Trophoblast cell (in vitro differentiated cells and primary cell): ENCODE data around the gene ASXL2.

ENCODE experiments used
- DNase-seq, 2 donors: peaks; one replicate each; pipeline ENCODE4 v3.0.0-alpha.2; 2016
- H2AFZ ChIP-seq: 2 replicates; pipeline ENCODE4 v1.6.1; 2013; ENCODE audit warnings: low read length, moderate library complexity, mild to moderate bottlenecking; ENCODE audit not compliant: insufficient read depth, poor library complexity
- H2AK5ac ChIP-seq: 2 replicates; pipeline ENCODE4 v1.6.1; 2013; ENCODE audit warnings: mild to moderate bottlenecking, low read length
- H2BK120ac ChIP-seq: 2 replicates; pipeline ENCODE4 v1.6.1; 2013; ENCODE audit warnings: low read length, mild to moderate bottlenecking, moderate library complexity; ENCODE audit not compliant: insufficient read depth, poor library complexity
- H2BK12ac ChIP-seq: 2 replicates; pipeline ENCODE4 v1.6.1; 2013; ENCODE audit warnings: mild to moderate bottlenecking, low read length, moderate library complexity
- H2BK5ac ChIP-seq: 2 replicates; pipeline ENCODE4 v1.6.1; 2013; ENCODE audit warnings: low read length, low read depth, moderate library complexity, mild to moderate bottlenecking; ENCODE audit not compliant: poor library complexity
- H3K14ac ChIP-seq: 2 replicates; pipeline ENCODE4 v1.6.1; 2013; ENCODE audit warnings: mild to moderate bottlenecking, low read length
- H3K18ac ChIP-seq: 2 replicates; pipeline ENCODE4 v1.6.1; 2013; ENCODE audit warnings: mild to moderate bottlenecking, low read length
- H3K23ac ChIP-seq: 2 replicates; pipeline ENCODE4 v1.6.1; 2013; ENCODE audit warnings: low read length
- H3K27ac ChIP-seq: 2 replicates; pipeline ENCODE4 v1.5.1; 2013; ENCODE audit warnings: low read depth, mild to moderate bottlenecking, inconsistent platforms, low read length, moderate library complexity
- H3K27me3 ChIP-seq: 2 replicates; pipeline ENCODE4 v1.6.1; 2013; ENCODE audit warnings: inconsistent platforms, mild to moderate bottlenecking, low read length, moderate library complexity; ENCODE audit not compliant: insufficient read depth
- H3K36me3 ChIP-seq, 2 experiments: 1 replicate in 1 of 2; 2 replicates in 1 of 2; pipeline ENCODE4 v1.6.1; 2013; ENCODE audit warnings: low read length in 2 of 2, mild to moderate bottlenecking in 2 of 2, moderate library complexity in 1 of 2; ENCODE audit not compliant: insufficient read depth in 2 of 2, control insufficient read depth in 1 of 2
- H3K4ac ChIP-seq: 2 replicates; pipeline ENCODE4 v1.6.1; 2013; ENCODE audit warnings: low read depth, mild to moderate bottlenecking, low read length, moderate library complexity
- H3K4me1 ChIP-seq, 2 experiments: 1 replicate in 1 of 2; 2 replicates in 1 of 2; pipeline ENCODE4 v1.6.1; 2013; ENCODE audit warnings: low read length in 2 of 2, mild to moderate bottlenecking in 2 of 2, moderate library complexity in 1 of 2; ENCODE audit not compliant: insufficient read depth in 2 of 2, control insufficient read depth in 1 of 2
- H3K4me2 ChIP-seq: 2 replicates; pipeline ENCODE4 v1.6.1; 2013; ENCODE audit warnings: inconsistent platforms, mild to moderate bottlenecking, low read length, moderate library complexity
- H3K4me3 ChIP-seq: 2 replicates; pipeline ENCODE4 v1.5.1; 2013; ENCODE audit warnings: mild to moderate bottlenecking, low read depth, low read length, inconsistent platforms
- H3K79me1 ChIP-seq: one replicate; pipeline ENCODE4 v1.6.1; 2013; ENCODE audit warnings: low read length
- H3K79me2 ChIP-seq: 2 replicates; pipeline ENCODE4 v1.6.1; 2013; ENCODE audit warnings: low read length, mild to moderate bottlenecking; ENCODE audit not compliant: control insufficient read depth, insufficient read depth, poor library complexity
- H3K9ac ChIP-seq: 2 replicates; pipeline ENCODE4 v1.6.1; 2013; ENCODE audit warnings: mild to moderate bottlenecking, low read length
- H3K9me3 ChIP-seq: 2 replicates; pipeline ENCODE4 v1.6.1; 2013; ENCODE audit warnings: low read depth, mild to moderate bottlenecking, control low read depth, inconsistent platforms, low read length; ENCODE audit not compliant: insufficient read depth
- H4K12ac ChIP-seq: 2 replicates; pipeline ENCODE4 v1.6.1; 2013; ENCODE audit warnings: low read depth, mild to moderate bottlenecking, low read length, moderate library complexity
- H4K8ac ChIP-seq: 2 replicates; pipeline ENCODE4 v1.6.1; 2013; ENCODE audit warnings: low read depth, mild to moderate bottlenecking, low read length, moderate library complexity
- H4K91ac ChIP-seq: one replicate; pipeline ENCODE4 v1.6.1; 2013; ENCODE audit warnings: low read depth, mild to moderate bottlenecking, low read length, moderate library complexity
- WGBS: extraction: QIAGEN DNeasy Blood & Tissue Kit; methylation state at CpG from one replicate; pipeline ENCODE4 v1.1.7; 2013; ENCODE audit warnings: missing lambda C conversion rate; ENCODE audit not compliant: insufficient read length, insufficient coverage; ENCODE audit errors: extremely low coverage; 5-methylcytosine and 5-hydroxymethylcytosine counted together

The ASXL2 gene

DNA sequence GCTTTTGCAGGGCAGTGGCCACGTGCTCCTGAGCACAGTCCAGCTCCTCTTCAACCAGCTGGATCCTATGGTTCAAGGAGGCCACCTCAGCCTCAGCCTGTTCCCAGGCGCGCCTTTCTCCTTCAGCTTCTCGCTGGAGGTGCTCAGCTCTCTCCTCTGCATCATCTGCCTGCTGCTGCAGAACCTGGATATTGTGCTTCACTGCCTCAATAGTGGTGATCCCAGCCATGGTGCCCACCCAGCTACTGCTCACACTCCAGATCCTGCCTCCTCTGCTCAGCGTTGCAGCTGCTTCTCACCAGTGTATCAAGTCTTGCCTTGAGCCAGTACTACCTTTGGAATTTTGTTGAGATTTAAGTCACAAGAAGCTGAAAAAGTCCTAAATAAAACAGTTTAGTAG, 67.9 kb downstream of the ASXL2 start:
- no peak overlapping the region for H2BK5ac ChIP-seq
- H2BK12ac ChIP-seq: no peak overlapping the region
- H4K91ac ChIP-seq: no peak overlapping the region
- H3K27ac ChIP-seq: no peak overlapping the region
- H3K79me2 ChIP-seq: no peaks in the 10 kb centered on the region
- H3K79me1 ChIP-seq: no peaks in the 10 kb centered on the region
- no peak overlapping the region for H2BK120ac ChIP-seq
- no peak overlapping the region for H3K18ac ChIP-seq
- no peak overlapping the region for H2AK5ac ChIP-seq
- H3K4me3 ChIP-seq: no peak overlapping the region
- no peaks in the 10 kb centered on the region for H3K27me3 ChIP-seq
- H3K4me2 ChIP-seq: no peak overlapping the region
- H3K36me3 ChIP-seq: peaks cover 2 to 3% of the 10 kb centered on the region in 2 experiments
- H3K9me3 ChIP-seq: no peaks in the 10 kb centered on the region
- no peak overlapping the region for H3K4ac ChIP-seq
- H2AFZ ChIP-seq: no peak overlapping the region
- no peak overlapping the region for H3K14ac ChIP-seq
- no peak for DNase-seq
- no peak overlapping the region for H4K8ac ChIP-seq
- no peak overlapping the region for H3K23ac ChIP-seq
- no CpG with 5 or more reads among the region's 5 CpGs for WGBS
- no peak overlapping the region for H4K12ac ChIP-seq
- no peaks in the 10 kb centered on the region for H3K4me1 ChIP-seq
- no peak overlapping the region for H3K9ac ChIP-seq

DNA sequence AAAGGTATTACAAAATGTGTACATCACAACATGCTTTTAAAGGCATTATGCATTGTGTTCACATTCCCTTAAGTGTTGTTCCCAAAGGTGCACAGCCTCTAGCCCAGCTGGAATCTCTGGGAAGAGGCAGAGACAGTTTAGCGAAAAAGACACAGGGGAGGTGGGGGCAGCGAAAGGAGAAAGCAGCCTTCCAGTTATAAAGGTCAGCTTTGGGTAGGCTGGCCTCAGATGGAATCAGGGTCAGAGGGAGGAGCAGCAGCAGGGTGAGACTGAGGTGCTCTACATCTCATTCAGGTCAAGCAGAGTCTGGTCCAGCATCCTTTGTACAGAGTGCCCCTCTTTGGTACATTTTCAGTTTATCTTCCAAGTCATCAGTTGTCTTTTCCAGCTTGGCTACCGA, 68.6 kb downstream of the ASXL2 start:
- no peak for DNase-seq
- H3K36me3 ChIP-seq: peaks cover 2 to 5% of the 10 kb centered on the region in 2 experiments
- H3K14ac ChIP-seq: no peak overlapping the region
- H2BK12ac ChIP-seq: no peak overlapping the region
- H3K79me2 ChIP-seq: no peaks in the 10 kb centered on the region
- H3K27me3 ChIP-seq: no peaks in the 10 kb centered on the region
- no peak overlapping the region for H2BK120ac ChIP-seq
- no peak overlapping the region for H3K27ac ChIP-seq
- no peak overlapping the region for H4K12ac ChIP-seq
- WGBS: no CpG with 5 or more reads among the region's 3 CpGs
- H3K4me2 ChIP-seq: no peak overlapping the region
- no peak overlapping the region for H2BK5ac ChIP-seq
- H3K9ac ChIP-seq: no peak overlapping the region
- H3K23ac ChIP-seq: no peak overlapping the region
- H3K4ac ChIP-seq: no peak overlapping the region
- H4K8ac ChIP-seq: no peak overlapping the region
- no peak overlapping the region for H3K4me3 ChIP-seq
- H3K79me1 ChIP-seq: no peaks in the 10 kb centered on the region
- H3K9me3 ChIP-seq: no peaks in the 10 kb centered on the region
- no peak overlapping the region for H2AK5ac ChIP-seq
- H3K4me1 ChIP-seq: no peaks in the 10 kb centered on the region
- H4K91ac ChIP-seq: no peak overlapping the region
- no peak overlapping the region for H3K18ac ChIP-seq
- no peak overlapping the region for H2AFZ ChIP-seq

DNA sequence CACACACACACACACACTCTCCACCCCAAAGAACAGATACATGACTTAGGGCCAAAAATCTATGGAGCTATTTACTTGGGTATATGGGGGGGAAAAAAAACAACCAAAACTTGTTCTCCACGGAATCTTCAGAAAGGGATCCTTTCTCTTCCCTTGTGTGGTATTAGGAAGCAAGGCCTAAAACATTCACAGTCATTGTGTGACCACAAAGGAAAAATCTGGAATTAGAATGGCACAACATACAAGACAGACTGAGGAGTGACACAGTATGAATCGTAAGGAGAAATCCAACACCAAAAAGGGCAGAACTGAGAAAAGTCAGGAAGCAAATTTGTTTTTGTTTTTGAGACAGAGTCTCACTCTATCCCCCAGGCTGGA, 70.3 kb downstream of the ASXL2 start:
- H4K91ac ChIP-seq: no peak overlapping the region
- H2AK5ac ChIP-seq: no peak overlapping the region
- H3K79me1 ChIP-seq: no peaks in the 10 kb centered on the region
- H3K36me3 ChIP-seq: peaks cover 7 to 10% of the 10 kb centered on the region in 2 experiments
- H2BK12ac ChIP-seq: no peak overlapping the region
- H3K79me2 ChIP-seq: no peaks in the 10 kb centered on the region
- no peak overlapping the region for H3K14ac ChIP-seq
- H4K8ac ChIP-seq: no peak overlapping the region
- H2BK120ac ChIP-seq: no peak overlapping the region
- H3K4me1 ChIP-seq: no peaks in the 10 kb centered on the region
- no peaks in the 10 kb centered on the region for H3K27me3 ChIP-seq
- no peak overlapping the region for H4K12ac ChIP-seq
- no peak overlapping the region for H3K18ac ChIP-seq
- no peak overlapping the region for H2BK5ac ChIP-seq
- no CpG with 5 or more reads among the region's 2 CpGs for WGBS
- H3K4me3 ChIP-seq: no peak overlapping the region
- H3K27ac ChIP-seq: no peak overlapping the region
- no peaks in the 10 kb centered on the region for H3K9me3 ChIP-seq
- no peak overlapping the region for H3K4ac ChIP-seq
- H3K9ac ChIP-seq: no peak overlapping the region
- DNase-seq: no peak
- H2AFZ ChIP-seq: no peak overlapping the region
- no peak overlapping the region for H3K4me2 ChIP-seq
- H3K23ac ChIP-seq: no peak overlapping the region

DNA sequence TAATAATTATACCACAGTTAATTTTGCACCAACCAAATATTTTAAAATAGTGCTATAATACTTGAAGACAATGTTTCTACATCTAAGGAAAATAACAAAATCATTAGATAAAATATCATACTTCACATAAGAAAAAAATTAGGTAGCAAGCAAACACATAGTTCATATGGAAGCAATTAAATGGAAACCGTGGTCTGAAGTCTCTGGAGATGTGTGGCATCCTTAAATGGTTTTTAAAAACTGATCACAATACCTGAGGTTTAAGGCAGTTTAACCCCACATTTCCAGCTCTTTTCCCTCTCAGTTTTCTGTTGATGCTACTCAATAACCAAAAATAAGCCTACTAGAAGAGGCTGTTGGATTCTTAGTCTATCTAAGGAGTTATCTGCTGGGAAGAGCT, 71.3 kb downstream of the ASXL2 start:
- H3K9ac ChIP-seq: no peak overlapping the region
- H2AK5ac ChIP-seq: no peak overlapping the region
- no peak overlapping the region for H2BK120ac ChIP-seq
- H3K27ac ChIP-seq: no peak overlapping the region
- DNase-seq: no peak
- H3K14ac ChIP-seq: no peak overlapping the region
- H3K9me3 ChIP-seq: no peaks in the 10 kb centered on the region
- no peak overlapping the region for H4K12ac ChIP-seq
- H3K4me2 ChIP-seq: no peak overlapping the region
- WGBS: no CpG with 5 or more reads among the region's 1 CpG
- H3K23ac ChIP-seq: no peak overlapping the region
- H3K4me1 ChIP-seq: no peaks in the 10 kb centered on the region
- no peak overlapping the region for H3K4ac ChIP-seq
- H2BK5ac ChIP-seq: no peak overlapping the region
- H4K91ac ChIP-seq: no peak overlapping the region
- H3K36me3 ChIP-seq: peaks cover 7 to 10% of the 10 kb centered on the region in 2 experiments
- H2BK12ac ChIP-seq: no peak overlapping the region
- no peaks in the 10 kb centered on the region for H3K27me3 ChIP-seq
- H3K4me3 ChIP-seq: no peak overlapping the region
- no peak overlapping the region for H3K18ac ChIP-seq
- no peak overlapping the region for H4K8ac ChIP-seq
- H3K79me2 ChIP-seq: no peaks in the 10 kb centered on the region
- H3K79me1 ChIP-seq: no peaks in the 10 kb centered on the region
- no peak overlapping the region for H2AFZ ChIP-seq
